Measurements from ENCODE around the gene CENPH. TPM values are rescaled to one million over a fixed set of nuclear protein-coding genes. Genes with fewer than 3 reads are reported as not detected.
"Not testable (repeated sequence)": the region's sequence is repeated elsewhere in the genome, so short reads cannot be mapped to it uniquely, and the experiment has no call there.

The CENPH gene
- total and polyA plus RNA-seq, 2 of the 8 experiments (the other 6 are each of a cell fraction or from before 2014, with no cell fraction given), result 69.0 to 82.8 TPM

DNA sequence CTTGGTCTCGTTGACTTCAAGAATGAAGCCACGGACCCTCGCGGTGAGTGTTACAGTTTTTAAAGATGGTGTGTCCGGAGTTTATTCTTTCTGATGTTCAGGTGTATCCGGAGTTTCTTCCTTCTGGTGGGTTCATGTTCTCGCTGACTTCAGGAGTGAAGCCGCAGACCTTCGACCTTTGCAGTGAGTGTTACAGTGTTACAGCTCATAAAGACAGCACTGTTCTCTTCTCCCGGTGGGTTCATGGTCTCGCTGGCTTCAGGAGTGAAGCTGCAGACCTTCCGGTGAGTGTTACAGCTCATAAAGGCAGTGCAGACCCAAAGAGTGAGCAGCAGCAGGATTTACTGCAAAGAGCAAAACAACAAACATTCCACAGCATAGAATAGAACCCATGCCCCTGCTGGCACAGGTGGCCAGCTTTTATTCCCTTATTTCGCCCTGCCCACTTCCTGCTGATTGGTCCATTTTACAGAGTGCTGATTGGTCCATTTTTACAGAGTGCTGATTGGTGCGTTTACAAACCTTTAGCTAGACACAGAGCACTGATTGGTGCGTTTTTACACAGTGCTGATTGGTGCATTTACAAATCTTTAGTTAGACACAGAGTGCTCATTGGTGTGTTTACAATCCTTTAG, 7.6 kb upstream of the CENPH start:
- not testable (repeated sequence) for H3K23me2 ChIP-seq (ENCODE audit: low read depth, low read length); H2BK15ac ChIP-seq (ENCODE audit: low read length); H2AK5ac ChIP-seq (ENCODE audit: low read depth, low read length); H2BK20ac ChIP-seq (ENCODE audit: low read length); DNase-seq (ENCODE audit: low read depth in 1 of 2, low spot score in 2 of 2); H3K79me1 ChIP-seq (ENCODE audit: low read depth, low read length); H3K18ac ChIP-seq (ENCODE audit: extremely low read depth, low read length); H3K4me1 ChIP-seq (replicated peaks in 1 of 4; ENCODE audit: control insufficient read depth in 3 of 4, insufficient read depth in 4 of 4, low read length in 3 of 4); FAIRE-seq; H3K23ac ChIP-seq (ENCODE audit: insufficient read length); H2BK5ac ChIP-seq (ENCODE audit: low read depth, low read length); H3K27me3 ChIP-seq (replicated peaks in 1 of 4; ENCODE audit: control insufficient read depth in 3 of 4, extremely low read depth in 1 of 4, insufficient read depth in 3 of 4, low read length in 3 of 4); H3K9me3 ChIP-seq (ENCODE audit: insufficient read depth in 2 of 2, low read depth in 1 of 2, low read length in 1 of 2); H3K9ac ChIP-seq (replicated peaks in 1 of 4; ENCODE audit: extremely low read depth in 1 of 4, low read depth in 3 of 4, low read length in 3 of 4); H2AFZ ChIP-seq (ENCODE audit: low read length); H3K4me2 ChIP-seq (ENCODE audit: insufficient read depth in 1 of 2, low read depth in 2 of 2, low read length in 2 of 2); H4K91ac ChIP-seq (replicated peaks; ENCODE audit: insufficient read length, low read length); H3K14ac ChIP-seq (ENCODE audit: insufficient read length); H3K4ac ChIP-seq (replicated peaks; ENCODE audit: insufficient read length, low read depth, low read length); H2BK12ac ChIP-seq (ENCODE audit: low read depth, low read length); H3K79me2 ChIP-seq (ENCODE audit: control insufficient read depth in 1 of 2, insufficient read depth in 2 of 2, low read length in 2 of 2); H4K8ac ChIP-seq (ENCODE audit: extremely low read depth, insufficient read depth, low read length); H4K20me1 ChIP-seq (replicated peaks in 1 of 2; ENCODE audit: control insufficient read depth in 1 of 2, insufficient read depth in 2 of 2, low read length in 2 of 2); H2BK120ac ChIP-seq (replicated peaks; ENCODE audit: low read depth, low read length); H3K4me3 ChIP-seq (ENCODE audit: extremely low read depth in 1 of 4, insufficient read depth in 2 of 4, low read depth in 3 of 4, low read length in 4 of 4); H3K27ac ChIP-seq (ENCODE audit: low read depth, low read length); H4K5ac ChIP-seq (ENCODE audit: insufficient read length, low read depth, low read length); H3K56ac ChIP-seq (replicated peaks; ENCODE audit: insufficient read length, low read depth, low read length)
- peaks cover 0 to 18% (median 8%) of the 10 kb centered on the region in 4 experiments; a peak in 5 of 8 replicates for H3K36me3 ChIP-seq (ENCODE audit: control insufficient read depth in 2 of 4, insufficient read depth in 4 of 4, low read length in 3 of 4)
- CTCF ChIA-PET (ENCODE audit: partially characterized antibody), result interaction anchor here (1.4 kb wide), 1 partner anchor 88 kb away, joined by 6 read pairs; the partner anchor contains the start of gene SLC30A5
- POLR2A ChIA-PET (ENCODE audit: partially characterized antibody), result interaction anchor here (0.7 to 10.6 kb wide), 4 partner anchors 8 to 88 kb away, joined by 3 to 128 read pairs (median 4); partner anchors contain the start of genes CCNB1 and SLC30A5
- TF ChIP-seq SP1 (IDR thresholded peaks at IDR 0.05; ENCODE audit: low read depth, low read length), result peak; percentile 42; the same call in 1 of the 2 replicates
- 89% methylated on average over 15 of the region's 15 CpGs; no CpG with 5 or more reads in 1 of the 2 experiments for WGBS, 2 experiments (ENCODE audit: extremely low coverage in 1 of 2, insufficient coverage in 1 of 2, insufficient read length in 1 of 2, insufficient replicate concordance in 2 of 2, low coverage in 1 of 2, low lambda C conversion rate in 2 of 2, missing lambda C conversion rate in 1 of 2)

Data from H1 (cell line).